ENCODE results near the gene NUDCD3.

The NUDCD3 gene

DNA sequence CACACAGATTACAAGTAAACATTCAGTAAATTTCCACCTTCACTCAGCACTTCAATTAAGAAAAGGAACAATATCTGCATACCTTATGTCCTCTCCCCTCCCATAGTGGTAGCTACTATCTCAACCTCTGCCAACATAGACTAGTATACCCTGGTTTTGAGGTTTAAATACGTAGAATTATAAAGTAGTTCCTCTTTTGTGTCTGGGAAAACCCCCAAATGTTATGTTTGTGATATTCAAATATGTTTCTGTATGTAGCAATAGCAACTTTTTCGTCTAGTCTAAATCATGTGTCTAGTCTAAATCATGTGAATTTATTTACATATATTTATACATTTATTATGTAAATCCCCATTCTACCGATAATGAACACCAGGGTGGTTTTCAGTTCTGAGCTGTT lies 151.9 kb downstream of the NUDCD3 start:
- H3K27ac Mint-ChIP-seq, result no peak overlapping the region
- H3K4me1 Mint-ChIP-seq, result peaks cover 2% of the 10 kb centered on the region
- DNase-seq (no peak), ATAC-seq (no peak)
- peaks cover 6% of the 10 kb centered on the region for H3K27me3 Mint-ChIP-seq
- H3K36me3 Mint-ChIP-seq (ENCODE audit: low read depth), result no peaks in the 10 kb centered on the region
- no peak overlapping the region for H3K4me3 Mint-ChIP-seq
- H3K9me3 Mint-ChIP-seq, result peaks cover 13% of the 10 kb centered on the region

DNA sequence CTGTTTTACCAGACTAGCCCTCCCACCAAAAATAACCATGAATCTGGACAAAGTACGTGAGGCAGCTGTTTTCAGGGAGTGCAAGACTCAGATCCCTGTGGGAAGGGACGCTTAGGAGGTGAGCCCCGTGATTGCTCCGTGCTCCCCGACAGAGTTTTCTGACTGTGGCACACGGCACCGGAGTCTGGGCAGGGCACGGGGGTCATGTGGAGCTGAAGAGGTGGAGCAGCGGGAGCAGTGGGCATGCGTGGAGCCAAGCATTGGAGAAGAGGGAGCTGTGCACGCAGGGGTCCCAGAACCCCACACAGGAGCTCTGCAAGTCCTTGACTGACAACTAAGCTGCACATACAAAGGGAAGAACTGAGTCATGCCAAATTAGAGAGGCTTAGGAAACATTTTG lies 154.0 kb downstream of the NUDCD3 start:
- no peak for ATAC-seq
- H3K4me3 Mint-ChIP-seq, result no peak overlapping the region
- no peak for DNase-seq
- H3K4me1 Mint-ChIP-seq, result peaks cover 2% of the 10 kb centered on the region
- H3K27me3 Mint-ChIP-seq, result peaks cover 6% of the 10 kb centered on the region
- peaks cover 13% of the 10 kb centered on the region for H3K9me3 Mint-ChIP-seq
- no peaks in the 10 kb centered on the region for H3K36me3 Mint-ChIP-seq (ENCODE audit: low read depth)
- no peak overlapping the region for H3K27ac Mint-ChIP-seq

DNA sequence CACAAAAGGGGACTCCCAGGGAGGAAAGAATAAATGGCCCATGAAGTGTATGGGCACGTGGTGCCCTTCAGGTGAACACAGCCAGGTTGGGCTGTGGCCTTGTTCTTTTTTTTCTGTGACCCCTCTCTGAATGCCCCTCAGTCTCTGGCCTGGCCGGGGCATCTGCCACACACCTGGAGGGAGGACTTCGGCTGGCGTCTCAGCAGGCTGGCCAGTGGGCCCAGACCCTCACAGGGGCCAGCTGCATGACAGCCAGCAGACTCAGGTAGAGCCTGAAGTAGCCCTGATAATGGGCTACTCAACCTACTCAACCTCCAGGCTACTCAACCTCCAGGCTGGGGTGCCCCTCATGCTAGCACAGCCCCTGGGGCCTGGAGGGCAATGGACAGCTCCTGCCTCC lies 155.3 kb downstream of the NUDCD3 start:
- no peak for ATAC-seq
- no peak overlapping the region for H3K4me3 Mint-ChIP-seq
- no peaks in the 10 kb centered on the region for H3K36me3 Mint-ChIP-seq (ENCODE audit: low read depth)
- H3K27ac Mint-ChIP-seq, result no peak overlapping the region
- no peak for DNase-seq
- peaks cover 13% of the 10 kb centered on the region for H3K9me3 Mint-ChIP-seq
- H3K4me1 Mint-ChIP-seq, result peaks cover 2% of the 10 kb centered on the region
- H3K27me3 Mint-ChIP-seq, result peaks cover 8% of the 10 kb centered on the region

DNA sequence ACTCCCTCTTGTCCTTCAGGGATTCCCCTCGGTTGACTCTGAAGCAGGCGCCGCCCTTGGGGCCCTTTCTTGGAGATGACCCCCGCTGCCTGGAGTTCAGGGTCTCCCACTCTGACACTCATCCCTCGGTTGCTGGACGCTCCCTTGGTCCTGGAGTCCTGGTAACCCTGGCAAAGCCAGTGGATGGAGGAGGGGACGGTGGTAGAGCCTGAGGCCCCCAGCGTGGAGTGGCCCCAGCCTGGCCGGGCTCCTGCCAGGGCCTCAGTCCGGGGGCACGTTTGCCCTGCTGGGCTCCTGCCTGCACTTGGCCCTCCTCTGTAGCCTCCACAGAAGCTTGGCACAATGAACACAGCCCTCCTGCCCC lies 155.7 kb downstream of the NUDCD3 start:
- Mint-ChIP-seq H3K4me3 (no peak overlapping the region), H3K9me3 (peaks cover 13% of the 10 kb centered on the region), H3K36me3 (ENCODE audit: low read depth) (no peaks in the 10 kb centered on the region), H3K27ac (no peak overlapping the region), H3K4me1 (peaks cover 2% of the 10 kb centered on the region), H3K27me3 (peaks cover 8% of the 10 kb centered on the region)
- DNase-seq, result no peak
- ATAC-seq, result peak; percentile 20

DNA sequence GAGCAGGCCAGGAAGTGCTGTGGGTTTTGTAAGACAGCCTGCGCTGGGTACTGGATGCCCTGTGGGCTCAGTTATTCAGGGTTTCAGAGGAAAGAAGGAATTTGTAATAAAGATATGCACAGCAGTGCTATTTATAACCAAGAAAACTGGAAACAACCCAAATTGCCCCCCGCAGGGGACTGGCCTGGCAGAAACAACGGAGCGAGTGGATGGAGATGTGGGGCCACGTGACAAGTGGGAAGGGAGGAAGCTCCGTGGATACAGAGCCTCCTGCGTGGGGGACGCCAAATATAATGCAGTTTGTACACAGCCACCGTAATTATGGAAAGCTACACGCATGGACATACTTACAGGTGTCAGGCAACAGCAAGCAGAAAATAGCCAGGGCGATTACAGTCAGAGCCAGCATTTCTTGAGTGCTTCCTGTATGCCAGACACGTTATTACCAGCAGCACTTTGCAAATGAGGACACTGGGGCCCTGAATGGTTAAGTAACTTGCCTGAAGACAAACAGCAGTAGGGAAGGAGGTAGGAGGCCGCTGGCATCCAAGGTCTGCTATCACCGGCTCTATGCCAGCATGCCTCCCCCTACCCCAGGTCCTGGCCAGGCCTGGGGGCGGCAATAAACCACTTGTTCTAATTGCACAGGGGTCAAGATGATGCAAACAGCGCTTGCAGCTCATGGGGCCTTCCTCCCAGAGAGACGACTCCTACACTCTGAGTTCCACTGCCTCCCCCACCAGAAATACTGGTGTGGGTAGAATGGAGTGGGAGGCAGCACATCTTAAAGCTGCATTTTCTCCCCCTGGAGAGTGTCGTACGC lies 156.3 kb downstream of the NUDCD3 start:
- DNase-seq (no peak), ATAC-seq (no peak)
- Mint-ChIP-seq H3K4me1 (peaks cover 2% of the 10 kb centered on the region), H3K9me3 (peaks cover 13% of the 10 kb centered on the region), H3K27me3 (peaks cover 8% of the 10 kb centered on the region), H3K36me3 (ENCODE audit: low read depth) (no peaks in the 10 kb centered on the region), H3K4me3 (no peak overlapping the region), H3K27ac (no peak overlapping the region)

DNA sequence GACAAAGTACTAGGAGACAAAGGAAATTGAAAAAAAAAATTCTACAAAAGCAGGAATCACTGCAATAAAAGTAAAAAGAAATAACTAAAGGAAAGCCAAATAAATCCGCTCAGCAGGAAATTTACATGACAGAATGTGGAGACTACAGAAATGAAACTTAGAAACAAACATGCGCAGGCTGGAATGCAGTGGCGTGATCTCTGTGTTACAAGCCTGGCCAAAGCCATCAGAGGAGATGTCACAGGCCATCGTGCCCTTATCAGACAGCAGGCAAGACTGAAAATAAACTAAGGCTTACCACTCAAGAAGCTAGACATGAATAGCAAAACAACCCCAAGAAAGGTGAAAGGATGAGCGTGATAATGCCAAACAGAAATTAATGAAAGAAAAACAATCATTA lies 158.8 kb downstream of the NUDCD3 start:
- Mint-ChIP-seq H3K36me3 (ENCODE audit: low read depth) (no peaks in the 10 kb centered on the region), H3K4me3 (no peak overlapping the region), H3K27me3 (peaks cover 13% of the 10 kb centered on the region), H3K4me1 (no peaks in the 10 kb centered on the region), H3K27ac (no peak overlapping the region), H3K9me3 (peaks cover 5% of the 10 kb centered on the region)
- ATAC-seq (no peak), DNase-seq (no peak)

DNA sequence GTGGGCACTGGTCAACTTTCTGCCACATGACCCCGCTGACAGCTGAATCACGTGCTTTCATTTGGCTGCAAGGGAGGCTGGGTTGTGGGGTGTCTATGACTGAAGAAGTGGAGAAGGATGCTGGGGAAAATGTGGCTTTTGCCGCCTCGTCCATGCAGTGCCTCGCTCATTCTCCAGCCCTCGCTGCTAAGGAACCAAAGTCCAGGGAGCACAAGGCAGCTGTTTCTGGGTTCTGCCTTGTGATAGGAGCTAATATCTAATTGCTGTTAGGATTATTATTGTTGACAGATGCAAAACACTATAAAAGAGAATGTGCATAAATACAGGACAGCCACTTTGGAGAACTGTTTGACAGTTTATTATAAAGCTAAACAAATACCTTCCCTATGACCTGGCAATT lies 160.1 kb downstream of the NUDCD3 start:
- H3K27me3 Mint-ChIP-seq, result peaks cover 18% of the 10 kb centered on the region
- peaks cover 4% of the 10 kb centered on the region for H3K4me1 Mint-ChIP-seq
- no peak for DNase-seq
- no peaks in the 10 kb centered on the region for H3K36me3 Mint-ChIP-seq (ENCODE audit: low read depth)
- no peak overlapping the region for H3K27ac Mint-ChIP-seq
- H3K4me3 Mint-ChIP-seq, result no peak overlapping the region
- no peak for ATAC-seq
- H3K9me3 Mint-ChIP-seq, result no peaks in the 10 kb centered on the region

DNA sequence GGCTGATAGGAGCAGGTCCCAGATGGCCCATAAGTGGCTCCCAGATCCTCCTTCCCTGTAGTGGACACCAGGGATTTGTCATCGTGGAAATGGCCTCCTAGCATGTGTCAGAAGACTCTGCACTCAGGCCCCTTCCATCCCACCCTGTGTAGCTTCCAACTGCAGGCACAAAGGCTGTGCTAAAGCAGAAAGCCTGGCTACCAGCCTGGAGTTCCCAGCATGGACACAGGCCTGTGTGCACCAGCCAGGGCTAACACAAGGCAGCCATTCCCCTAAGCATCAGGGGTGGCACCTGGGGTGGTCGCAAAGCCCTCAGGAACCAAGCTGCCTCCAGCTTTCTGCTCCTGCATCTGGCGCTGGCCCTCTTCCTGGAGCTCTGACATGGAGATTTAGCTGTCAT lies 160.6 kb downstream of the NUDCD3 start:
- H3K9me3 Mint-ChIP-seq, result no peaks in the 10 kb centered on the region
- DNase-seq (no peak), ATAC-seq (no peak)
- no peaks in the 10 kb centered on the region for H3K36me3 Mint-ChIP-seq (ENCODE audit: low read depth)
- no peak overlapping the region for H3K27ac Mint-ChIP-seq
- H3K27me3 Mint-ChIP-seq, result peaks cover 18% of the 10 kb centered on the region
- no peak overlapping the region for H3K4me3 Mint-ChIP-seq
- peaks cover 4% of the 10 kb centered on the region for H3K4me1 Mint-ChIP-seq
